Erythroblast (primary cell): ENCODE results near the gene CLDN20.

Source experiments
- GATA1 ChIP-seq: IDR thresholded peaks from 2 replicates; pipeline ENCODE4 v1.6.1; 2011; ENCODE audit warnings: low read depth, mild to moderate bottlenecking, control low read depth, low read length, moderate library complexity
- POLR2A ChIP-seq: IDR thresholded peaks from 2 replicates; pipeline ENCODE4 v1.6.1; 2011; ENCODE audit warnings: mild to moderate bottlenecking, low read length

GRCh38 chr6:155257796-155258195, 6.0 kb upstream of the CLDN20 start:
- TF ChIP-seq POLR2A (no peak), GATA1 (no peak)
